HL-60 (cell line): ENCODE measurements around the gene RNF144A.

ENCODE experiments used
- DNase-seq, 2 experiments: peaks; one replicate each; pipeline ENCODE4 v3.0.0-alpha.2; 2010 to 2020; ENCODE audit warnings: low read depth in 1 of 2, low spot score in 1 of 2
- H3K27ac ChIP-seq: fragments of 250-450 bp; sonication (Bioruptor Pico); replicated peaks from 2 replicates; pipeline ENCODE4 v1.5.1; 2020; ENCODE audit warnings: mild to moderate bottlenecking, moderate library complexity
- H3K27me3 ChIP-seq: fragments of 250-450 bp; sonication (Bioruptor Pico); 2 replicates; pipeline ENCODE4 v1.5.1; 2021; ENCODE audit warnings: mild to moderate bottlenecking, moderate library complexity; ENCODE audit not compliant: insufficient read depth, poor library complexity, severe bottlenecking
- H3K4me3 ChIP-seq: replicated peaks from 2 replicates; pipeline ENCODE4 v1.5.1; 2011; ENCODE audit warnings: mild to moderate bottlenecking, control low read depth, low read length; ENCODE audit not compliant: insufficient read depth
- GABPA ChIP-seq: IDR thresholded peaks from 2 replicates; pipeline ENCODE4 v1.6.1; 2012; ENCODE audit warnings: low read depth
- POLR2AphosphoS5 ChIP-seq: IDR thresholded peaks from 2 replicates; pipeline ENCODE4 v1.6.1; 2012; ENCODE audit warnings: low read depth
- SPI1 ChIP-seq: IDR thresholded peaks from 2 replicates; pipeline ENCODE4 v1.6.1; 2012; ENCODE audit warnings: low read depth, mild to moderate bottlenecking, borderline replicate concordance
- TF ChIP-seq, protein P1 (sequence below): IDR thresholded peaks from one replicate; pipeline ENCODE4 v1.5.1; 2011; ENCODE audit warnings: low read length, control low read depth, inconsistent platforms; ENCODE audit not compliant: insufficient read depth
- TF ChIP-seq, protein P2 (sequence below): IDR thresholded peaks from 2 replicates; pipeline ENCODE4 v1.6.1; 2012; ENCODE audit warnings: low read depth; ENCODE audit not compliant: insufficient replicate concordance

The RNF144A gene

DNA sequence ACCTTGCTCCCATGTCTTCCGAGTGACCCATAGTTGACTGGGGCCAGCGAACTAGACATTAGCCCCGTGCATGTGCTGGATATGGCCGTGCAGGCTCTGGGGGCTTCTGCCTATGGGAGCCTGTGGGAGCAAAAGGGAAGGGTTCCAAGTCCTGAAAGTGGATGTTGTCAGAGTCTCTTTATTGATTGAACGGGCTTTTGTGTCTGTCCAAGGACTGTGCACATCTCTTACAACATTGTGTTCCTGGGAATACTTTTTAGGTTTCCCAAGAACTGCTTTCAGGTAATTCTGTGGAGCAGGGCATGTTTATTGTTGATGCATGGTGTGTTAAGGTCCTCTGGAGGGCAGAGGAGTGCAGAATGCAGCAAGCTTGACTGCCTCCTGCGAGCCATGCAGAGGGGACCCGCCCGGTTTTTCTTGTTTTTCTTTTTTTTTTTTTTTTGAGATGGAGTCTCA, 5.0 kb downstream of the RNF144A start:
- H3K27ac ChIP-seq = no peak overlapping the region
- no peak for DNase-seq
- H3K4me3 ChIP-seq = no peak overlapping the region
- H3K27me3 ChIP-seq = no peaks in the 10 kb centered on the region
- TF ChIP-seq POLR2AphosphoS5 (no peak), SPI1 (no peak), GABPA (no peak)
- TF ChIP-seq, protein P1, sequence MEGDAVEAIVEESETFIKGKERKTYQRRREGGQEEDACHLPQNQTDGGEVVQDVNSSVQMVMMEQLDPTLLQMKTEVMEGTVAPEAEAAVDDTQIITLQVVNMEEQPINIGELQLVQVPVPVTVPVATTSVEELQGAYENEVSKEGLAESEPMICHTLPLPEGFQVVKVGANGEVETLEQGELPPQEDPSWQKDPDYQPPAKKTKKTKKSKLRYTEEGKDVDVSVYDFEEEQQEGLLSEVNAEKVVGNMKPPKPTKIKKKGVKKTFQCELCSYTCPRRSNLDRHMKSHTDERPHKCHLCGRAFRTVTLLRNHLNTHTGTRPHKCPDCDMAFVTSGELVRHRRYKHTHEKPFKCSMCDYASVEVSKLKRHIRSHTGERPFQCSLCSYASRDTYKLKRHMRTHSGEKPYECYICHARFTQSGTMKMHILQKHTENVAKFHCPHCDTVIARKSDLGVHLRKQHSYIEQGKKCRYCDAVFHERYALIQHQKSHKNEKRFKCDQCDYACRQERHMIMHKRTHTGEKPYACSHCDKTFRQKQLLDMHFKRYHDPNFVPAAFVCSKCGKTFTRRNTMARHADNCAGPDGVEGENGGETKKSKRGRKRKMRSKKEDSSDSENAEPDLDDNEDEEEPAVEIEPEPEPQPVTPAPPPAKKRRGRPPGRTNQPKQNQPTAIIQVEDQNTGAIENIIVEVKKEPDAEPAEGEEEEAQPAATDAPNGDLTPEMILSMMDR = no peak
- TF ChIP-seq, protein P2, sequence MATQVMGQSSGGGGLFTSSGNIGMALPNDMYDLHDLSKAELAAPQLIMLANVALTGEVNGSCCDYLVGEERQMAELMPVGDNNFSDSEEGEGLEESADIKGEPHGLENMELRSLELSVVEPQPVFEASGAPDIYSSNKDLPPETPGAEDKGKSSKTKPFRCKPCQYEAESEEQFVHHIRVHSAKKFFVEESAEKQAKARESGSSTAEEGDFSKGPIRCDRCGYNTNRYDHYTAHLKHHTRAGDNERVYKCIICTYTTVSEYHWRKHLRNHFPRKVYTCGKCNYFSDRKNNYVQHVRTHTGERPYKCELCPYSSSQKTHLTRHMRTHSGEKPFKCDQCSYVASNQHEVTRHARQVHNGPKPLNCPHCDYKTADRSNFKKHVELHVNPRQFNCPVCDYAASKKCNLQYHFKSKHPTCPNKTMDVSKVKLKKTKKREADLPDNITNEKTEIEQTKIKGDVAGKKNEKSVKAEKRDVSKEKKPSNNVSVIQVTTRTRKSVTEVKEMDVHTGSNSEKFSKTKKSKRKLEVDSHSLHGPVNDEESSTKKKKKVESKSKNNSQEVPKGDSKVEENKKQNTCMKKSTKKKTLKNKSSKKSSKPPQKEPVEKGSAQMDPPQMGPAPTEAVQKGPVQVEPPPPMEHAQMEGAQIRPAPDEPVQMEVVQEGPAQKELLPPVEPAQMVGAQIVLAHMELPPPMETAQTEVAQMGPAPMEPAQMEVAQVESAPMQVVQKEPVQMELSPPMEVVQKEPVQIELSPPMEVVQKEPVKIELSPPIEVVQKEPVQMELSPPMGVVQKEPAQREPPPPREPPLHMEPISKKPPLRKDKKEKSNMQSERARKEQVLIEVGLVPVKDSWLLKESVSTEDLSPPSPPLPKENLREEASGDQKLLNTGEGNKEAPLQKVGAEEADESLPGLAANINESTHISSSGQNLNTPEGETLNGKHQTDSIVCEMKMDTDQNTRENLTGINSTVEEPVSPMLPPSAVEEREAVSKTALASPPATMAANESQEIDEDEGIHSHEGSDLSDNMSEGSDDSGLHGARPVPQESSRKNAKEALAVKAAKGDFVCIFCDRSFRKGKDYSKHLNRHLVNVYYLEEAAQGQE = no peak

DNA sequence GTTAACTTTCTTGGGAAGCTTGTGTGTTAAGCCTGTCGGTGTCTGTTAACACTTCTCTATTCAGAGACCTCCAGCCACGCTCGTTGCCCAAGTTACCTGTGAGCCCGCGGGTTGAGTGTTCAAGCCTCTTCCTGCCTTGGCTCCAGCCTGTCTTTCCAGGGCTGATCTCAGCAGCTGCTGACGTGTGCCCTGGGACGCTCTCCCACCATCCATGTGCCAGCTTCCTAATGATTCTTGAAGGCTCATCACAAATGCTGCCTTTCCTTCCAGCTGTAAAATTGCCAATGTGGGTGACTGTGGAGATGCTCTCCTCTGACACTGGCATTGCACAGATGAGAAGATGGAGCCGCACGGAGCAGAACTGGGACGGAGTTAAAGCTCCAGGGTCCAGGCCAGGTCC, 6.1 kb downstream of the RNF144A start:
- Histone ChIP-seq H3K27me3 (no peaks in the 10 kb centered on the region), H3K27ac (no peak overlapping the region), H3K4me3 (no peak overlapping the region)
- TF ChIP-seq GABPA (no peak), POLR2AphosphoS5 (no peak), SPI1 (no peak)
- TF ChIP-seq, protein P2 = no peak
- TF ChIP-seq, protein P1 = no peak
- no peak for DNase-seq

DNA sequence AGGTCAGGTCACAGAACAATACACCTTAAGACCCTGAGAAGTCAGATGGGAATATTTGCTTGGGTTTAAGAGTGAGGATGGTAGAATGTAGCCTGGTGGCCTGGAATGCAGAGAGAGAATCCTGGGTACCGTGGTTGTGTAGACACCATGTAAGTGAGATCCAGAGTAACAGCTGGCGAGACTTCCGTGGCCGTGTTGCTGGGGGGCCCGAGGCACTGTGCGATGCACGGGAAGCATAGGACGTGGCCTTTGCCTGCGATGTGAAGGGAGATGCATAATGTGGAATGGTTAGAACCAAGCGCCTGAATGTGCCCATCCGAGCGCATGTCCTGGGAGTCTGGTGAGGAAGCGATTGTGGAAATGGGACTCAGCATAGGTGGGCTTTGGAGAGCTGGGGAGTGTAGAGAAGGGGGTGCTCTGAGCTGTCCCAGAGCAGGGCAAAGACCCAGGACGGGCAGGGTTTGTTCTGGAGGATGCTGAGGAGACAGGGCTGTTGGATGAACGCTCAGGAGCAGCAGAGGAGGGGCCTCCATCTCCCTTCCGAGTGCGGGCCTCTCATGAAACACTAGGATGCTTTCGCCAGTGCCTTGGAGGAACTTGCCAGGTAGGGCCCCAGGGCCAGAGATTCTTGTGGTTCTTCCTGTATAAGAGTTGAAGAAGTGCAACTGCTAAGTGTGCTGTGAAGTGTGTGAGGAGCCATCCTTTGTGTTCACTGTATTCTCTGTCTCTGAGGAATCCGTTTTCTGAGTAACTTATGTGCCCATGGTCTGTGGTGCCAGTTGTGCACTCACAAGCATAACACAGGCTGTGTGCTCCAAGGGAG, 7.1 kb downstream of the RNF144A start:
- DNase-seq = no peak
- Histone ChIP-seq H3K4me3 (no peak overlapping the region), H3K27ac (no peak overlapping the region), H3K27me3 (no peaks in the 10 kb centered on the region)
- TF ChIP-seq POLR2AphosphoS5 (no peak), SPI1 (no peak)
- TF ChIP-seq, protein P2 = no peak
